Fibroblast of skin of left quadriceps (primary cell): Measurements from ENCODE around the gene ZNF829.

Experiments
- DNase-seq, 2 experiments: peaks; one replicate each; pipeline ENCODE4 v3.0.0-alpha.2; 2013; ENCODE audit warnings: low read depth in 2 of 2

The ZNF829 gene

GRCh38 chr19:36915992-36916830 lies at the start of gene ZNF829, which contains the start of gene ZNF568:
ZNF829 (minus strand) TSS chr19:36916291; CDS start chr19:36915167, 1,124 bp downstream.
ZNF568 (plus strand) TSS chr19:36916332; CDS start chr19:36922771, 6,439 bp downstream.
- DNase-seq: peak; percentile 71 to 74

- no peak for DNase-seq
Measured at GRCh38 chr19:36963280-36963679, 47.2 kb upstream of the ZNF829 start.

GRCh38 chr19:36962346-36962745 lies 46.3 kb upstream of the ZNF829 start:
- no peak for DNase-seq

- DNase-seq: no peak
Measured at GRCh38 chr19:36950335-36951119, 34.4 kb upstream of the ZNF829 start.

GRCh38 chr19:36939153-36939552 lies 23.1 kb upstream of the ZNF829 start:
- no peak for DNase-seq

GRCh38 chr19:36931684-36932083 lies 15.6 kb upstream of the ZNF829 start:
- DNase-seq: no peak

GRCh38 chr19:36918090-36918489 lies 2.0 kb upstream of the ZNF829 start:
- DNase-seq: no peak

GRCh38 chr19:36916991-36917390 lies 900 bp upstream of the ZNF829 start:
- DNase-seq: no peak

- DNase-seq: no peak
Measured at GRCh38 chr19:36898422-36898821, 17.7 kb downstream of the ZNF829 start.

GRCh38 chr19:36894849-36895383 lies 21.2 kb downstream of the ZNF829 start:
- no peak for DNase-seq

- no peak for DNase-seq
Measured at GRCh38 chr19:36891768-36892357, 24.2 kb downstream of the ZNF829 start.

GRCh38 chr19:36876993-36877938 lies 38.8 kb downstream of the ZNF829 start:
- no peak for DNase-seq

GRCh38 chr19:36851898-36852297 lies 64.2 kb downstream of the ZNF829 start:
- DNase-seq: no peak

- DNase-seq: peak; percentile 84 to 87
Measured at GRCh38 chr19:36850559-36851442, 65.3 kb downstream of the ZNF829 start, which contains the start of gene ZNF345. ZNF345 (plus strand) TSS chr19:36850876; CDS start chr19:36876831, 25,955 bp downstream.

- peak; percentile 66 to 69 for DNase-seq
Measured at GRCh38 chr19:36849701-36850558, 66.2 kb downstream of the ZNF829 start.

GRCh38 chr19:36847968-36848367 lies 68.1 kb downstream of the ZNF829 start:
- DNase-seq: no peak

GRCh38 chr19:36838784-36839324 lies 77.2 kb downstream of the ZNF829 start:
- no peak for DNase-seq
